Heart left ventricle (tissue), 13 donors: ENCODE results near the gene UNC5C.

ENCODE experiments used
- POLR2A ChIP-seq, 2 donors: fragments of 450-650 bp; IDR thresholded peaks; one replicate each; pipeline ENCODE4 v1.6.1; 2017; ENCODE audit warnings: antibody characterized with exemption in 2 of 2, mild to moderate bottlenecking in 2 of 2, moderate library complexity in 2 of 2
- TF ChIP-seq, protein P1 (sequence below), 12 donors: fragments of 200-600 bp; sonication (generic) in 4 of 12; IDR thresholded peaks; one replicate each; pipeline versions ENCODE4 v1.5.0 to v1.8.0; 2018 to 2022; ENCODE audit warnings: antibody characterized with exemption in 12 of 12, mild to moderate bottlenecking in 5 of 12
- donor health status: ischemic (EF 13 %, LVEDD 7.1; RV severe dilation, severe dysfunction).
- donor health status: DM: no; HTN: yes; CAD: no.
- donor health status: DM: no; HTN: no; CAD: no.
- donor health status: ischemic (EF 25% LVEDD 6.9; RV normal size, moderate dysfunction).
- donor health status: ischemic (EF 25% LVEDD 5.7; RV mildly dilated, moderate dysfunction).
- donor health status: ischemic (EF 35%, LVEDD 5.7; RV mildly dilated, moderate dysfunction).
- donor health status: nonischemic (EF 11% LVEDD 7.7; RV severe dilation, severe dysfunction).
- donor health status: DM: yes; HTN: yes; CAD: no.
- donor health status: PGD.
- donor health status: ischemic (EF 29% LVEDD 5.4; RV normal size, mild dysfunction).
- donor health status: nonischemic (EF 23%, LVEDD 6.1; RV moderate dilation, normal function).

DNA sequence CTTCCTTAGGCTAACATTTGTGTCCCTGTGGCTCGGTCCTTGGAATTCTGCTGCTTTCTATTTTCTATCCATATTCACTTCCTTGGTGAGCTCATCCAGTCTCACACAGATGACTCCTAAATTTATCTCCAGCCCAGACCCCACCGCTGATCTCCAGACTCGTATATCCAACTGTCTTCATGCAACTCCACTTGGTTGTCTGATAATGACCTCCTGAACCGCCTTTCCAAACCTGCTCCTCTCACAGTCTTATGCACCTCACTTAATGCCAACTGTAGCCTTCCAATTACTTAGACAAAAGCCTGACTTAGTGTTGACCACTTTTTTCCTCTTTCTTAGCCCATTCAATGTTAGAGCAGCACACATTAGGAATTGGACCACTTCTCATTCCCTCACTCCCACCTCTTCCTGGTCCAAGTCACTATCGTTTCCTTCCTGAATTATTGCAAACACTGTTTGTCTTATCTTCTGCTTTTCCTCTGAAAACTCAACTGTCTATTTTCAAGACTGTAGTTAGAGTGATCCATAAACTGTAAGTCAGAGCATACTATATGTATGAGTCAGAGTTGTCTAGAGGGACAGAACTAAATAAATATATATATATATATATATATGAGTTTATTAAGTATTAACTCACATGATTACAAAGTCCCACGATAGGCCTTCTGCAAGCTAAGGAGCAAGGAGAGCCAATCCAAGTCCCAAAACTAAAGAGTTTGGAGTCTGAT, 292.5 kb downstream of the UNC5C start:
- TF ChIP-seq, protein P1, sequence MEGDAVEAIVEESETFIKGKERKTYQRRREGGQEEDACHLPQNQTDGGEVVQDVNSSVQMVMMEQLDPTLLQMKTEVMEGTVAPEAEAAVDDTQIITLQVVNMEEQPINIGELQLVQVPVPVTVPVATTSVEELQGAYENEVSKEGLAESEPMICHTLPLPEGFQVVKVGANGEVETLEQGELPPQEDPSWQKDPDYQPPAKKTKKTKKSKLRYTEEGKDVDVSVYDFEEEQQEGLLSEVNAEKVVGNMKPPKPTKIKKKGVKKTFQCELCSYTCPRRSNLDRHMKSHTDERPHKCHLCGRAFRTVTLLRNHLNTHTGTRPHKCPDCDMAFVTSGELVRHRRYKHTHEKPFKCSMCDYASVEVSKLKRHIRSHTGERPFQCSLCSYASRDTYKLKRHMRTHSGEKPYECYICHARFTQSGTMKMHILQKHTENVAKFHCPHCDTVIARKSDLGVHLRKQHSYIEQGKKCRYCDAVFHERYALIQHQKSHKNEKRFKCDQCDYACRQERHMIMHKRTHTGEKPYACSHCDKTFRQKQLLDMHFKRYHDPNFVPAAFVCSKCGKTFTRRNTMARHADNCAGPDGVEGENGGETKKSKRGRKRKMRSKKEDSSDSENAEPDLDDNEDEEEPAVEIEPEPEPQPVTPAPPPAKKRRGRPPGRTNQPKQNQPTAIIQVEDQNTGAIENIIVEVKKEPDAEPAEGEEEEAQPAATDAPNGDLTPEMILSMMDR (IDR thresholded peaks at IDR 0.05), result no peak
- TF ChIP-seq POLR2A (IDR thresholded peaks at IDR 0.05), result no peak
